SK-N-SH (cell line): Measurements from ENCODE around the gene TPTE. TPM values are rescaled to one million over a fixed set of nuclear protein-coding genes. Genes with fewer than 3 reads are reported as not detected.
"Not testable (repeated sequence)": the region's sequence is repeated elsewhere in the genome, so short reads cannot be mapped to it uniquely, and the experiment has no call there.

Experiments used
- CTCF ChIA-PET: fragments of 300-600, 350-600 bp; formaldehyde crosslinking; extraction: SDS; loops from one replicate; lab custom pipeline; 2021; lab: Yijun Ruan, JAX
- POLR2A ChIA-PET: fragments of 350-600 bp; sonication (Branson Sonifier 250); formaldehyde crosslinking; extraction: SDS; loops from one replicate; lab custom pipeline; 2020; ENCODE audit warnings: antibody characterized with exemption, inconsistent platforms; lab: Yijun Ruan, JAX
- DNase-seq: peaks from one replicate; pipeline ENCODE4 v3.0.0; 2012
- H2AFZ ChIP-seq: fragments of 200-600 bp; sonication (generic); 2 replicates; pipeline ENCODE4 v1.8.1; 2016; ENCODE audit warnings: antibody characterized with exemption, mild to moderate bottlenecking, low read depth
- H3F3A ChIP-seq: fragments of 200-600 bp; sonication (generic); replicated peaks from 2 replicates; pipeline ENCODE3; 2016; ENCODE audit warnings: antibody characterized with exemption, mild to moderate bottlenecking; ENCODE audit not compliant: insufficient read depth
- H3K27ac ChIP-seq, 2 experiments: fragments of 200-500 bp in 1 of 2; fragments of 200-600 bp in 1 of 2; sonication (Bioruptor generic) in 1 of 2; sonication (generic), shearing (Covaris generic) in 1 of 2; 2 replicates each; pipeline versions ENCODE4 v1.5.1 to v1.6.1; 2014 to 2016; ENCODE audit warnings: low read depth in 2 of 2, inconsistent platforms in 1 of 2, low read length in 1 of 2, mild to moderate bottlenecking in 1 of 2, mixed read lengths in 1 of 2
- H3K27me3 ChIP-seq: fragments of 200-600 bp; sonication (generic), shearing (Covaris generic); 2 replicates; pipeline ENCODE4 v1.6.1; 2016; ENCODE audit warnings: mixed run types; ENCODE audit not compliant: insufficient read depth
- H3K36me3 ChIP-seq, 2 experiments: fragments of 200-500 bp in 1 of 2; fragments of 200-600 bp in 1 of 2; sonication (Bioruptor generic) in 1 of 2; sonication (generic) in 1 of 2; replicated peaks in 1 of 2; 2 replicates each; pipeline versions ENCODE3 to v1.5.1; 2014 to 2016; ENCODE audit warnings: low read length in 1 of 2, mild to moderate bottlenecking in 1 of 2; ENCODE audit not compliant: insufficient read depth in 2 of 2, control insufficient read depth in 1 of 2
- H3K4me1 ChIP-seq, 2 experiments: fragments of 200-500 bp in 1 of 2; fragments of 200-600 bp in 1 of 2; sonication (Bioruptor generic) in 1 of 2; sonication (generic), shearing (Covaris generic) in 1 of 2; 2 replicates each; pipeline versions ENCODE4 v1.5.1 to v1.6.1; 2014 to 2016; ENCODE audit warnings: low read depth in 1 of 2, low read length in 1 of 2, mixed run types in 1 of 2; ENCODE audit not compliant: insufficient read depth in 2 of 2, control insufficient read depth in 1 of 2
- H3K4me2 ChIP-seq: fragments of 200-600 bp; sonication (generic), shearing (Covaris generic); 2 replicates; pipeline ENCODE4 v1.6.1; 2017; ENCODE audit warnings: mixed run types
- H3K4me3 ChIP-seq, 2 experiments: fragments of 200-500 bp in 1 of 2; fragments of 200-600 bp in 1 of 2; sonication (Bioruptor generic) in 1 of 2; sonication (generic), shearing (Covaris generic) in 1 of 2; 2 replicates each; pipeline versions ENCODE4 v1.5.1 to v1.8.1; 2014 to 2016; ENCODE audit warnings: low read depth in 2 of 2, inconsistent platforms in 1 of 2, low read length in 1 of 2, mild to moderate bottlenecking in 1 of 2, mixed read lengths in 1 of 2, moderate library complexity in 1 of 2
- H3K79me2 ChIP-seq: fragments of 200-600 bp; sonication (generic); 2 replicates; pipeline ENCODE4 v1.8.1; 2017; ENCODE audit warnings: mild to moderate bottlenecking; ENCODE audit not compliant: insufficient read depth
- H3K9ac ChIP-seq: fragments of 200-600 bp; sonication (generic); 2 replicates; pipeline ENCODE4 v1.6.1; 2017; ENCODE audit warnings: mixed run types
- H3K9me2 ChIP-seq: fragments of 200-600 bp; sonication (generic); 2 replicates; pipeline ENCODE4 v1.6.1; 2017; ENCODE audit warnings: mixed run types
- H3K9me3 ChIP-seq: fragments of 200-600 bp; sonication (generic); 2 replicates; pipeline ENCODE4 v1.6.1; 2017; ENCODE audit warnings: mixed run types, mild to moderate bottlenecking, moderate library complexity
- H4K20me1 ChIP-seq: fragments of 200-600 bp; sonication (generic); 2 replicates; pipeline ENCODE4 v1.6.1; 2017; ENCODE audit warnings: mild to moderate bottlenecking, mixed run types; ENCODE audit not compliant: insufficient read depth
- NFIC ChIP-seq: IDR thresholded peaks from 2 replicates; pipeline ENCODE4 v1.4.0; 2012; ENCODE audit warnings: borderline replicate concordance
- POLR2AphosphoS5 ChIP-seq: IDR thresholded peaks from 2 replicates; pipeline ENCODE4 v1.6.1; 2012; ENCODE audit warnings: low read depth, low read length
- RCOR1 ChIP-seq: fragments of 150-350 bp; IDR thresholded peaks from 2 replicates; pipeline ENCODE4 v1.6.1; 2017; ENCODE audit warnings: antibody characterized with exemption, low read length
- USF2 ChIP-seq: fragments of 150-350 bp; IDR thresholded peaks from 2 replicates; pipeline ENCODE4 v1.6.1; 2017; ENCODE audit warnings: antibody characterized with exemption, low read length, low read depth, borderline replicate concordance
- WGBS: methylation state at CpG from one replicate; pipeline ENCODE4 v1.1.6; 2017; ENCODE audit warnings: low lambda C conversion rate; 5-methylcytosine and 5-hydroxymethylcytosine counted together
- polyA plus RNA-seq, 3 experiments: library from polyadenylated mRNA; depleted of rRNA; stranded (reverse); fragments of >200 nt; gene quantifications; 2 replicates each; pipeline ENCODE4 v1.2.3, GENCODE V29; 2012
- TF ChIP-seq, protein P1 (sequence below): IDR thresholded peaks from 2 replicates; pipeline ENCODE4 v1.4.0; 2012; ENCODE audit warnings: low read depth, borderline replicate concordance
- TF ChIP-seq, protein P2 (sequence below): IDR thresholded peaks from 2 replicates; pipeline ENCODE4 v1.6.1; 2012; ENCODE audit warnings: mild to moderate bottlenecking, low read depth, low read length, moderate library complexity
- TF ChIP-seq, protein P3 (sequence below): IDR thresholded peaks from 2 replicates; pipeline ENCODE4 v1.4.0; 2012; ENCODE audit warnings: low read depth, borderline replicate concordance
- TF ChIP-seq, protein P4 (sequence below): fragments of 150-350 bp; IDR thresholded peaks from 2 replicates; pipeline ENCODE4 v1.6.1; 2016; ENCODE audit warnings: mild to moderate bottlenecking, low read depth, low read length

TPTE gene
- not detected in 2 replicates for polyA plus RNA-seq (2012; rRNA removed)
- polyA plus RNA-seq (2012; cell fraction: cytosol; rRNA removed) = not detected in 2 replicates
- polyA plus RNA-seq (2012; cell fraction: nucleus; rRNA removed) = not detected in 2 replicates

DNA sequence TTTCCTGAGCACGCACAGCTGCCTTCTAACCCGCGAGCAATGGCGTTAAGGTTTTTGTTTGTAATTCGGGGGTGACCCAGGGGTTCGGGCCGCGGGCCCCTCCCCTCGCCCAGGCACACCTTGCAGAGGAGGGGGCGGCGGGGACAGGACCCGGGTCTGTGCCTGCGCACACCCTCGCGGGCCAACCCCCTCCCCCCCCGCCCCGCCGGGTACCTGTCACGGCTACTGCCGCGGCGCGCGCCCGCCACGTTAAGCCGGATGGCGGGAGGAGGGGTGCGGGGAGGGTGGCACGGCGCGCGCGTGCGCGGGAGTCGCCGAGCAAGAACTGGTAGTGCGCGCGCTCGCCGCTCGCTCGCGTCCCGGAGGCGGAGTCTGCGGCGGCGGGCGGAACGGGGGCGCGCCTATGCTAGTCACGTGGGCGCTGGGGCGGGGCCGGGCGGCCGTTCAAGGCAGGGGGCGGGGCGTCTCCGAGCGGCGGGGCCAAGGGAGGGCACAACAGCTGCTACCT lies at the start of gene TPTE:
Gene TPTE, plus strand, starts transcription at position 493 of the 508 bp plus-strand sequence. CDS start 17,141 bp downstream, outside the sequence.
- POLR2A ChIA-PET = no interaction called here
- Histone ChIP-seq H3K9ac (no peak within 1 kb of the TSS), H3K27me3 (no peaks in the 10 kb centered on the region), H3K79me2 (no peaks in the 10 kb centered on the region), H3K36me3 (no peaks in the 10 kb centered on the region), H3K4me2 (no peak within 1 kb of the TSS), H4K20me1 (no peaks in the 10 kb centered on the region), H3K9me2 (no peaks in the 10 kb centered on the region), H3K27ac (no peak within 1 kb of the TSS), H3F3A (no peaks in the 10 kb centered on the region), H2AFZ (no peak within 1 kb of the TSS), H3K4me1 (no peaks in the 10 kb centered on the region), H3K4me3 (no peak within 1 kb of the TSS), H3K9me3 (no peaks in the 10 kb centered on the region)
- 72% methylated on average over 61 of the region's 66 CpGs for WGBS
- TF ChIP-seq, protein P1, sequence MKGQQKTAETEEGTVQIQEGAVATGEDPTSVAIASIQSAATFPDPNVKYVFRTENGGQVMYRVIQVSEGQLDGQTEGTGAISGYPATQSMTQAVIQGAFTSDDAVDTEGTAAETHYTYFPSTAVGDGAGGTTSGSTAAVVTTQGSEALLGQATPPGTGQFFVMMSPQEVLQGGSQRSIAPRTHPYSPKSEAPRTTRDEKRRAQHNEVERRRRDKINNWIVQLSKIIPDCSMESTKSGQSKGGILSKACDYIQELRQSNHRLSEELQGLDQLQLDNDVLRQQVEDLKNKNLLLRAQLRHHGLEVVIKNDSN = no peak
- TF ChIP-seq POLR2AphosphoS5 = no peak
- TF ChIP-seq, protein P2, sequence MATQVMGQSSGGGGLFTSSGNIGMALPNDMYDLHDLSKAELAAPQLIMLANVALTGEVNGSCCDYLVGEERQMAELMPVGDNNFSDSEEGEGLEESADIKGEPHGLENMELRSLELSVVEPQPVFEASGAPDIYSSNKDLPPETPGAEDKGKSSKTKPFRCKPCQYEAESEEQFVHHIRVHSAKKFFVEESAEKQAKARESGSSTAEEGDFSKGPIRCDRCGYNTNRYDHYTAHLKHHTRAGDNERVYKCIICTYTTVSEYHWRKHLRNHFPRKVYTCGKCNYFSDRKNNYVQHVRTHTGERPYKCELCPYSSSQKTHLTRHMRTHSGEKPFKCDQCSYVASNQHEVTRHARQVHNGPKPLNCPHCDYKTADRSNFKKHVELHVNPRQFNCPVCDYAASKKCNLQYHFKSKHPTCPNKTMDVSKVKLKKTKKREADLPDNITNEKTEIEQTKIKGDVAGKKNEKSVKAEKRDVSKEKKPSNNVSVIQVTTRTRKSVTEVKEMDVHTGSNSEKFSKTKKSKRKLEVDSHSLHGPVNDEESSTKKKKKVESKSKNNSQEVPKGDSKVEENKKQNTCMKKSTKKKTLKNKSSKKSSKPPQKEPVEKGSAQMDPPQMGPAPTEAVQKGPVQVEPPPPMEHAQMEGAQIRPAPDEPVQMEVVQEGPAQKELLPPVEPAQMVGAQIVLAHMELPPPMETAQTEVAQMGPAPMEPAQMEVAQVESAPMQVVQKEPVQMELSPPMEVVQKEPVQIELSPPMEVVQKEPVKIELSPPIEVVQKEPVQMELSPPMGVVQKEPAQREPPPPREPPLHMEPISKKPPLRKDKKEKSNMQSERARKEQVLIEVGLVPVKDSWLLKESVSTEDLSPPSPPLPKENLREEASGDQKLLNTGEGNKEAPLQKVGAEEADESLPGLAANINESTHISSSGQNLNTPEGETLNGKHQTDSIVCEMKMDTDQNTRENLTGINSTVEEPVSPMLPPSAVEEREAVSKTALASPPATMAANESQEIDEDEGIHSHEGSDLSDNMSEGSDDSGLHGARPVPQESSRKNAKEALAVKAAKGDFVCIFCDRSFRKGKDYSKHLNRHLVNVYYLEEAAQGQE = no peak
- TF ChIP-seq, protein P3, sequence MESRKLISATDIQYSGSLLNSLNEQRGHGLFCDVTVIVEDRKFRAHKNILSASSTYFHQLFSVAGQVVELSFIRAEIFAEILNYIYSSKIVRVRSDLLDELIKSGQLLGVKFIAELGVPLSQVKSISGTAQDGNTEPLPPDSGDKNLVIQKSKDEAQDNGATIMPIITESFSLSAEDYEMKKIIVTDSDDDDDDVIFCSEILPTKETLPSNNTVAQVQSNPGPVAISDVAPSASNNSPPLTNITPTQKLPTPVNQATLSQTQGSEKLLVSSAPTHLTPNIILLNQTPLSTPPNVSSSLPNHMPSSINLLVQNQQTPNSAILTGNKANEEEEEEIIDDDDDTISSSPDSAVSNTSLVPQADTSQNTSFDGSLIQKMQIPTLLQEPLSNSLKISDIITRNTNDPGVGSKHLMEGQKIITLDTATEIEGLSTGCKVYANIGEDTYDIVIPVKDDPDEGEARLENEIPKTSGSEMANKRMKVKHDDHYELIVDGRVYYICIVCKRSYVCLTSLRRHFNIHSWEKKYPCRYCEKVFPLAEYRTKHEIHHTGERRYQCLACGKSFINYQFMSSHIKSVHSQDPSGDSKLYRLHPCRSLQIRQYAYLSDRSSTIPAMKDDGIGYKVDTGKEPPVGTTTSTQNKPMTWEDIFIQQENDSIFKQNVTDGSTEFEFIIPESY = no peak
- TF ChIP-seq, protein P4, sequence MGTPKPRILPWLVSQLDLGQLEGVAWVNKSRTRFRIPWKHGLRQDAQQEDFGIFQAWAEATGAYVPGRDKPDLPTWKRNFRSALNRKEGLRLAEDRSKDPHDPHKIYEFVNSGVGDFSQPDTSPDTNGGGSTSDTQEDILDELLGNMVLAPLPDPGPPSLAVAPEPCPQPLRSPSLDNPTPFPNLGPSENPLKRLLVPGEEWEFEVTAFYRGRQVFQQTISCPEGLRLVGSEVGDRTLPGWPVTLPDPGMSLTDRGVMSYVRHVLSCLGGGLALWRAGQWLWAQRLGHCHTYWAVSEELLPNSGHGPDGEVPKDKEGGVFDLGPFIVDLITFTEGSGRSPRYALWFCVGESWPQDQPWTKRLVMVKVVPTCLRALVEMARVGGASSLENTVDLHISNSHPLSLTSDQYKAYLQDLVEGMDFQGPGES = no peak
- TF ChIP-seq NFIC = no peak
- TF ChIP-seq RCOR1 = no peak
- TF ChIP-seq USF2 = no peak
- peak; percentile 6 for DNase-seq
- CTCF ChIA-PET = no interaction called here

DNA sequence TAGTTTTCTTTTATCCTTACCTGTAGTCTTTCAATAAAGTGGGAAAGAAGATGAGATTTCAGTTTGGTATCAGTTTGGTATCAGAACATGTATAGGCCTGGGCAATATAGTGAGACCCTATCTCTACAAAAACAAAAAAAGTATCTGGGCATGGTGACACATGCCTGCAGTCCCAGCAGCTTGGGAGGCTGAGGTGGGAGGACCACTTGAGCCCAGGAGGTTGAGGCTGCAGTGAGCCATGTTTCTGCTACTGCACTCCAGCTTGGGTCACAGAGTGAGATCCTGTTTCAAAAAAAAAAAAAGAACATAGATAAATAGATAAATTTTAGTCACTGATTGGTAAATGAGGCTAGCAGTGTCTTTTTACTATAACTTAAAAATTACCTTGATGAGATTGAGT lies 49.4 kb upstream of the TPTE start:
- H3K9ac ChIP-seq, H2AFZ ChIP-seq, H3K4me1 ChIP-seq, H3K36me3 ChIP-seq, H3K27ac ChIP-seq, H3K9me2 ChIP-seq, H3K4me3 ChIP-seq, H3K9me3 ChIP-seq, H3K4me2 ChIP-seq, H3K27me3 ChIP-seq, DNase-seq, H3K79me2 ChIP-seq, POLR2A ChIA-PET, CTCF ChIA-PET, H4K20me1 ChIP-seq, H3F3A ChIP-seq: not testable (repeated sequence)

DNA sequence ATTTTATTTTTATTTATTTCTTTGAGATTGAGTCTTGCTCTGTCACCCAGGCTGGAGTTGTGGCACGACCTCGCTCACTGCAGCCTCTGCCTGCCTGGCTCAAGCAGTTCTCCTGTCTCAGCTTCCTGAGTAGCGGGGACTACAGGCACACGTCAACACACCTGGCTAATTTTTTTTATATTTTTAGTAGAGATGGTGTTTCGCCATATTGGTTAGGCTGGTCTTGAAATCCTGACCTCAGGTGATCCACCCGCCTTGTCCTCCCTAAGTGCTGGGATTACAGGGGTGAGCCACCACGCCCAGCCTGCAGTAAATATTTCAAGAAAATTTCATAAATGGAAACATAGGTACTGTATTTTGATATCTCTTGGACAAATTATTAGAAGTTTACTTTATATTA lies 43.6 kb upstream of the TPTE start:
- POLR2A ChIA-PET, DNase-seq, H3K4me1 ChIP-seq, H3K4me2 ChIP-seq, H3K27me3 ChIP-seq, H4K20me1 ChIP-seq, H3K9ac ChIP-seq, H2AFZ ChIP-seq, H3K36me3 ChIP-seq, H3K4me3 ChIP-seq, H3K9me2 ChIP-seq, CTCF ChIA-PET, H3K9me3 ChIP-seq, H3K27ac ChIP-seq, H3F3A ChIP-seq, H3K79me2 ChIP-seq: not testable (repeated sequence)
- 2% methylated on average over 7 of the region's 7 CpGs for WGBS
